Measurements from ENCODE around the gene INSIG2.

Gene INSIG2

DNA sequence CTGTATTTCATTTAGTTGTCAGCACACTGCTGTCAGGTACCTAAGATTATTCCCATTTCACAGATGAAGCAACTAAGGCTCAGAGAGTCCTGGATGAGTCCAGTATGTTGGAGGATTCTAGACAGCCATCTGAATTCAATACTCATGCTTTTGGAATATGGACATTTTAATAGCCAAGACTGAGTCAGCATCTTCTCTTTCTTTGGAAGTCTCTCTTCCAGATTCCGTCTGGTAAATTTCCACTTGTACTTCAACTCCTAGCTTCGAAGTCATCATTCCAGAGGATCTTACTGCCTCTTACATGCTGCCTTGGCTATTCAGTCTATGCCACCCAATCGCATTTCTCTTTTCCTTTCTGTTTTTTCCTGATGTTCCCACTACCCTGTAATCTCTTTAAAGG lies 40.6 kb downstream of the INSIG2 start:
- no peaks in the 10 kb centered on the region for H3K9me3 ChIP-seq (ENCODE audit: control extremely low read depth in 1 of 5, control insufficient read depth in 4 of 5, insufficient read depth in 2 of 5, low read depth in 1 of 5, low read length in 4 of 5)
- no peaks in the 10 kb centered on the region for H3K27me3 ChIP-seq (replicated peaks in 2 of 5; ENCODE audit: control insufficient read depth in 4 of 5, insufficient read depth in 5 of 5, low read length in 4 of 5)
- no peak overlapping the region for H3K27ac ChIP-seq (ENCODE audit: insufficient read depth in 1 of 2, low read depth in 1 of 2, low read length in 2 of 2, poor library complexity in 1 of 2, severe bottlenecking in 2 of 2)
- no peaks in the 10 kb centered on the region for H3K36me3 ChIP-seq (ENCODE audit: control insufficient read depth in 4 of 4, insufficient read depth in 4 of 4, low read length in 3 of 4)
- H3K4me1 ChIP-seq (ENCODE audit: control extremely low read depth in 1 of 4, control insufficient read depth in 4 of 4, insufficient read depth in 4 of 4, low read length in 3 of 4) = peaks cover 0 to 8% (median 5%) of the 10 kb centered on the region in 4 experiments
- no peak for DNase-seq
- ChIA-PET POLR2A (no interaction called here), CTCF (no interaction called here)
- no peak overlapping the region for H3K4me3 ChIP-seq (ENCODE audit: control insufficient read depth in 1 of 7, extremely low read depth in 1 of 7, insufficient read depth in 4 of 7, low read depth in 2 of 7, low read length in 6 of 7)
- 98% methylated on average over 3 of the region's 3 CpGs for WGBS (ENCODE audit: insufficient coverage)

DNA sequence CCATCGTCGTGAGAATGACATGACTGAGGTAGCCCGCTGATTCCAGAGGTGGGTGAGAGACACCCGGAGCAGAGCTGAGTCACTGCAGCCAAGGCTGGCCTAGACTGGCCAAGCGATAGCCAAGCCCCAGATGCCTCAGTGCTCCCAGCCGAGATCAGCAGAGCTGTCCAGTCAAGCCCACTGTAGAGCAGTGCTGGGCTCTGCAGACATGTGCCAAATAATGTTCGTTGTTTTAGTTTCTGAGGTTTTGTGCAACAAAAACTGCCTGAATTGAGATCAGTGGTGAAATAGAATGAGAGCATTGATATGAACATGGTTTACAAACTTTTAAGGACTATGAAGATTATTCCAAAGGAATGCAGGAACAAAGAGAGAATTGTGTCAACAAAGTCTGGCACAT lies 42.1 kb downstream of the INSIG2 start:
- H3K9me3 ChIP-seq (ENCODE audit: control extremely low read depth in 1 of 5, control insufficient read depth in 4 of 5, insufficient read depth in 2 of 5, low read depth in 1 of 5, low read length in 4 of 5) = no peaks in the 10 kb centered on the region
- H3K27ac ChIP-seq (ENCODE audit: insufficient read depth in 1 of 2, low read depth in 1 of 2, low read length in 2 of 2, poor library complexity in 1 of 2, severe bottlenecking in 2 of 2) = no peak overlapping the region
- no peaks in the 10 kb centered on the region for H3K36me3 ChIP-seq (ENCODE audit: control insufficient read depth in 4 of 4, insufficient read depth in 4 of 4, low read length in 3 of 4)
- ChIA-PET POLR2A (no interaction called here), CTCF (no interaction called here)
- H3K4me1 ChIP-seq (ENCODE audit: control extremely low read depth in 1 of 4, control insufficient read depth in 4 of 4, insufficient read depth in 4 of 4, low read length in 3 of 4) = no peaks in the 10 kb centered on the region
- 97% methylated on average over 7 of the region's 7 CpGs for WGBS (ENCODE audit: insufficient coverage)
- no peak for DNase-seq
- no peaks in the 10 kb centered on the region for H3K27me3 ChIP-seq (replicated peaks in 2 of 5; ENCODE audit: control insufficient read depth in 4 of 5, insufficient read depth in 5 of 5, low read length in 4 of 5)
- no peak overlapping the region for H3K4me3 ChIP-seq (ENCODE audit: control insufficient read depth in 1 of 7, extremely low read depth in 1 of 7, insufficient read depth in 4 of 7, low read depth in 2 of 7, low read length in 6 of 7)

DNA sequence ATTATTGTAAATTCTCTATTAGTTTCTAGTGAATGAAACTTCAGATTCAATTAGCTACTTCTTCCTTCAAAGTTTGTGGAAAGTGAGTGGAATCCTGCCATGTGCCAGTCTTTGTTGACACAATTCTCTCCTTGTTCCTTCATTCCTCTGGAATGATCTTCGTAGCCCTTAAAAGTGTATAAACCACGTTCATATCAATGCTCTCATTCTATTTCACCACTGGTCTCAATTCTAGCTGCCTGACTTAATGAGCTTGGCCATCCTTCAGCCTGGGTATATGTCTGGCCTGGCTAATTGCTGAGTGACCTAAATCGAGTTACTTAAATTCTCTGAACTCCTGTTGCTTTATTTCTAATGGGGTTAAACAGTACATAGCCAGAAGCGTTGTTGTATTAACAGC lies 43.5 kb downstream of the INSIG2 start:
- Histone ChIP-seq H3K9me3 (ENCODE audit: control extremely low read depth in 1 of 5, control insufficient read depth in 4 of 5, insufficient read depth in 2 of 5, low read depth in 1 of 5, low read length in 4 of 5) (no peaks in the 10 kb centered on the region), H3K27ac (ENCODE audit: insufficient read depth in 1 of 2, low read depth in 1 of 2, low read length in 2 of 2, poor library complexity in 1 of 2, severe bottlenecking in 2 of 2) (no peak overlapping the region), H3K27me3 (replicated peaks in 2 of 5; ENCODE audit: control insufficient read depth in 4 of 5, insufficient read depth in 5 of 5, low read length in 4 of 5) (no peaks in the 10 kb centered on the region), H3K4me3 (ENCODE audit: control insufficient read depth in 1 of 7, extremely low read depth in 1 of 7, insufficient read depth in 4 of 7, low read depth in 2 of 7, low read length in 6 of 7) (no peak overlapping the region), H3K4me1 (ENCODE audit: control extremely low read depth in 1 of 4, control insufficient read depth in 4 of 4, insufficient read depth in 4 of 4, low read length in 3 of 4) (no peaks in the 10 kb centered on the region), H3K36me3 (ENCODE audit: control insufficient read depth in 4 of 4, insufficient read depth in 4 of 4, low read length in 3 of 4) (no peaks in the 10 kb centered on the region)
- DNase-seq = no peak
- POLR2A ChIA-PET = no interaction called here
- 97% methylated on average over 4 of the region's 4 CpGs for WGBS (ENCODE audit: insufficient coverage)
- CTCF ChIA-PET = interaction anchor here (0.6 to 0.9 kb wide), 2 partner anchors 13 to 33 kb away, joined by 3 to 4 read pairs; no protein-coding TSS in a partner anchor

DNA sequence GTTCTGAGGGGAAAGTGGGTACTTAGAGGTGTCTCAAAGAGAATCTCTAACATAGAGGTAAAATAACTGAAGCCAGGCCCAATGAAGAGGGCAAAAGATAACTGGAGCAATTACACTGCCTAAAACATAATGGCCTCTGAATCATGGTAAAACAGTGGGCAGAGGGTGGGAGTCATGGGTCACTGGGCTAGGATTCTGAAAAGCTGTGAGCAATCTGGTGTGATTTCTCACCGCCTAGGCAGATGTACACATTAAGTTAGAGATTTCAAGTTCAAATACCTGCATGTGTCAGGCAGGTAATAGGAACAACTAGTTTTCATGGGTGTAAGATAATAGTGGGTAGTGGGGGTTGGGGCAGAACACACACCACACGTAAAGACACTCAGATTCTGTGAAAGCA lies 45.6 kb downstream of the INSIG2 start:
- Histone ChIP-seq H3K36me3 (ENCODE audit: control insufficient read depth in 4 of 4, insufficient read depth in 4 of 4, low read length in 3 of 4) (no peaks in the 10 kb centered on the region), H3K9me3 (ENCODE audit: control extremely low read depth in 1 of 5, control insufficient read depth in 4 of 5, insufficient read depth in 2 of 5, low read depth in 1 of 5, low read length in 4 of 5) (no peaks in the 10 kb centered on the region), H3K4me3 (ENCODE audit: control insufficient read depth in 1 of 7, extremely low read depth in 1 of 7, insufficient read depth in 4 of 7, low read depth in 2 of 7, low read length in 6 of 7) (no peak overlapping the region), H3K27ac (ENCODE audit: insufficient read depth in 1 of 2, low read depth in 1 of 2, low read length in 2 of 2, poor library complexity in 1 of 2, severe bottlenecking in 2 of 2) (no peak overlapping the region), H3K4me1 (ENCODE audit: control extremely low read depth in 1 of 4, control insufficient read depth in 4 of 4, insufficient read depth in 4 of 4, low read length in 3 of 4) (no peaks in the 10 kb centered on the region), H3K27me3 (replicated peaks in 2 of 5; ENCODE audit: control insufficient read depth in 4 of 5, insufficient read depth in 5 of 5, low read length in 4 of 5) (no peaks in the 10 kb centered on the region)
- no peak for DNase-seq
- ChIA-PET POLR2A (no interaction called here), CTCF (interaction anchor here (1.1 kb wide), 1 partner anchor 45 kb away, joined by 3 read pairs; the partner anchor contains the start of gene INSIG2)
- WGBS (ENCODE audit: insufficient coverage) = 100% methylated on average over 2 of the region's 2 CpGs

DNA sequence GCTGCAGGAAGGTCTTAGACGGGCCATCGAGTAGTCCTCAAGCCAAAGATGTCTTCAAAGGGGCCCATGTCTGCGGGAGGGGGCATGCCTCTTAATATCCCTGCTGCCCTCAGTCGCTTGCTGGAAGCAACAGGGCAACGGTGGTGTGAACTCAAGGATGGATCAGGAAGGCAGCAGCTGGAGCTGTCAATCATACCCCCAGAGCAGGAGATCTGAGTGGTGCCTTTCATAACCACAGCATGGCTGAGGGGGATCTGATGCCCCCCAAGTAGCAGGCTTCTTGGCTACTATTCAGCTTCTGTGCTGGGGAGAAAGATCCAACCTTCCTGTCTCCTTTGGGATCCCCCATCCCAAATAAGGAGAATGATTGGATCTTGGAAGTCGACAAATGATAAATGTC lies 46.4 kb downstream of the INSIG2 start:
- CTCF ChIA-PET = interaction anchor here (1.1 kb wide), 1 partner anchor 46 kb away, joined by 3 read pairs; the partner anchor contains the start of gene INSIG2
- POLR2A ChIA-PET = no interaction called here
- no peaks in the 10 kb centered on the region for H3K9me3 ChIP-seq (ENCODE audit: control extremely low read depth in 1 of 5, control insufficient read depth in 4 of 5, insufficient read depth in 2 of 5, low read depth in 1 of 5, low read length in 4 of 5)
- H3K4me3 ChIP-seq (ENCODE audit: control insufficient read depth in 1 of 7, extremely low read depth in 1 of 7, insufficient read depth in 4 of 7, low read depth in 2 of 7, low read length in 6 of 7) = no peak overlapping the region
- no peaks in the 10 kb centered on the region for H3K27me3 ChIP-seq (replicated peaks in 2 of 5; ENCODE audit: control insufficient read depth in 4 of 5, insufficient read depth in 5 of 5, low read length in 4 of 5)
- DNase-seq = no peak
- WGBS (ENCODE audit: insufficient coverage) = 97% methylated on average over 5 of the region's 6 CpGs
- H3K36me3 ChIP-seq (ENCODE audit: control insufficient read depth in 4 of 4, insufficient read depth in 4 of 4, low read length in 3 of 4) = no peaks in the 10 kb centered on the region
- H3K27ac ChIP-seq (ENCODE audit: insufficient read depth in 1 of 2, low read depth in 1 of 2, low read length in 2 of 2, poor library complexity in 1 of 2, severe bottlenecking in 2 of 2) = no peak overlapping the region
- no peaks in the 10 kb centered on the region for H3K4me1 ChIP-seq (ENCODE audit: control extremely low read depth in 1 of 4, control insufficient read depth in 4 of 4, insufficient read depth in 4 of 4, low read length in 3 of 4)

DNA sequence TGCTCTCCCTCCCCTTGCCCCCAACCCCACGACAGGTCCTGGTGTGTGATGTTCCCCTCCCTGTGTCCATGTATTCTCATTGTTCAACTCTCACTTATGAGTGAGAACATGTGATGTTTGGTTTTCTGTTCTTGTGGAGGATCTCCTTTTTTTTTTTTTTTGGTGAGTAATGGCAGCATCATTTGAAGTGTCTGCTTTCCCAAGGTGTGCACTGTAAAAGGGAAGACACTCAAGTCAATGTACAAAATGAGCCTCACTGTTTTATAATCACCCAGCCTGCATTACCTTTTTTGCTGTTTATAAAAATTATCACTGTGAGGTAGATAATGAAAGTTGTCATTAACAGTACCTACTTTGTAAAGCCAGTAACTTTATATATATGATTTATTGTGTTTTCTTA lies 56.9 kb downstream of the INSIG2 start:
- WGBS (ENCODE audit: insufficient coverage) = no CpG with 5 or more reads among the region's 1 CpG
- CTCF ChIA-PET = interaction anchor here (1.0 to 1.8 kb wide), 3 partner anchors 9 to 99 kb away, joined by 3 to 7 read pairs (median 3); no protein-coding TSS in a partner anchor
- POLR2A ChIA-PET = no interaction called here

DNA sequence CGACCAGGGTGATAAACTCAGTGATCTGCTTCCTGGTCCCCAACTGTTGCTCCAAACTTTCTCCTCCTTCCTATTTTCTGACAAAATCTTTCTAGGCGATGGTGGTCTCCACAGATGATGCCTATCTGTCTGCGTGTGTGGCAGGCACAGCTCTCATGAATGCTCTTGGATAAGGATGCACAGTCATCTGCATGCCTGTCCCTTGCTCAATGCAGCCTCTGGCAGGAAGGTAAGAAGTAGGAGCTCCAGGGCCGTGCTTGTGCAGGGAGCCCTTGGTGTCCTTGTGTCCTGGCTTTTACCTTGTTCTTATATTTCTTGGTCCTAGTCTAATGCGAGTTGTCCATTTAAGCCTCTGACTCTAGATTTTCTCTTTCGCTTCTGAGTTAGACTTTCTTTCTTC lies 57.5 kb downstream of the INSIG2 start:
- DNase-seq = no peak
- no peak overlapping the region for H3K4me3 ChIP-seq (ENCODE audit: control insufficient read depth in 1 of 7, extremely low read depth in 1 of 7, insufficient read depth in 4 of 7, low read depth in 2 of 7, low read length in 6 of 7)
- WGBS (ENCODE audit: insufficient coverage) = 98% methylated on average over 5 of the region's 6 CpGs
- H3K27ac ChIP-seq (ENCODE audit: insufficient read depth in 1 of 2, low read depth in 1 of 2, low read length in 2 of 2, poor library complexity in 1 of 2, severe bottlenecking in 2 of 2) = no peak overlapping the region
- no peaks in the 10 kb centered on the region for H3K36me3 ChIP-seq (ENCODE audit: control insufficient read depth in 4 of 4, insufficient read depth in 4 of 4, low read length in 3 of 4)
- H3K4me1 ChIP-seq (ENCODE audit: control extremely low read depth in 1 of 4, control insufficient read depth in 4 of 4, insufficient read depth in 4 of 4, low read length in 3 of 4) = no peaks in the 10 kb centered on the region
- no peaks in the 10 kb centered on the region for H3K9me3 ChIP-seq (ENCODE audit: control extremely low read depth in 1 of 5, control insufficient read depth in 4 of 5, insufficient read depth in 2 of 5, low read depth in 1 of 5, low read length in 4 of 5)
- CTCF ChIA-PET = interaction anchor here (1.0 to 1.8 kb wide), 5 partner anchors 9 to 100 kb away, joined by 3 to 7 read pairs (median 3); no protein-coding TSS in a partner anchor
- POLR2A ChIA-PET = no interaction called here
- no peaks in the 10 kb centered on the region for H3K27me3 ChIP-seq (replicated peaks in 2 of 5; ENCODE audit: control insufficient read depth in 4 of 5, insufficient read depth in 5 of 5, low read length in 4 of 5)

More for the DNA sequence above, 56.9 kb downstream of the INSIG2 start:
- Histone ChIP-seq H3K4me1 (ENCODE audit: control extremely low read depth in 1 of 4, control insufficient read depth in 4 of 4, insufficient read depth in 4 of 4, low read length in 3 of 4) (no peaks in the 10 kb centered on the region), H3K27me3 (replicated peaks in 2 of 5; ENCODE audit: control insufficient read depth in 4 of 5, insufficient read depth in 5 of 5, low read length in 4 of 5) (no peaks in the 10 kb centered on the region), H3K4me3 (ENCODE audit: control insufficient read depth in 1 of 7, extremely low read depth in 1 of 7, insufficient read depth in 4 of 7, low read depth in 2 of 7, low read length in 6 of 7) (no peak overlapping the region), H3K9me3 (ENCODE audit: control extremely low read depth in 1 of 5, control insufficient read depth in 4 of 5, insufficient read depth in 2 of 5, low read depth in 1 of 5, low read length in 4 of 5) (no peaks in the 10 kb centered on the region), H3K36me3 (ENCODE audit: control insufficient read depth in 4 of 4, insufficient read depth in 4 of 4, low read length in 3 of 4) (no peaks in the 10 kb centered on the region), H3K27ac (ENCODE audit: insufficient read depth in 1 of 2, low read depth in 1 of 2, low read length in 2 of 2, poor library complexity in 1 of 2, severe bottlenecking in 2 of 2) (no peak overlapping the region)
- DNase-seq = no peak
